Measurements from ENCODE around the gene SRGAP2B. TPM values are rescaled to one million over a fixed set of nuclear protein-coding genes. Genes with fewer than 3 reads are reported as not detected.
"Not testable (repeated sequence)": the region's sequence is repeated elsewhere in the genome, so short reads cannot be mapped to it uniquely, and the experiment has no call there.

Gene SRGAP2B
- total and polyA plus RNA-seq, 5 experiments from 2014 or later = 0.54 to 15.2 (median 0.99) TPM

DNA sequence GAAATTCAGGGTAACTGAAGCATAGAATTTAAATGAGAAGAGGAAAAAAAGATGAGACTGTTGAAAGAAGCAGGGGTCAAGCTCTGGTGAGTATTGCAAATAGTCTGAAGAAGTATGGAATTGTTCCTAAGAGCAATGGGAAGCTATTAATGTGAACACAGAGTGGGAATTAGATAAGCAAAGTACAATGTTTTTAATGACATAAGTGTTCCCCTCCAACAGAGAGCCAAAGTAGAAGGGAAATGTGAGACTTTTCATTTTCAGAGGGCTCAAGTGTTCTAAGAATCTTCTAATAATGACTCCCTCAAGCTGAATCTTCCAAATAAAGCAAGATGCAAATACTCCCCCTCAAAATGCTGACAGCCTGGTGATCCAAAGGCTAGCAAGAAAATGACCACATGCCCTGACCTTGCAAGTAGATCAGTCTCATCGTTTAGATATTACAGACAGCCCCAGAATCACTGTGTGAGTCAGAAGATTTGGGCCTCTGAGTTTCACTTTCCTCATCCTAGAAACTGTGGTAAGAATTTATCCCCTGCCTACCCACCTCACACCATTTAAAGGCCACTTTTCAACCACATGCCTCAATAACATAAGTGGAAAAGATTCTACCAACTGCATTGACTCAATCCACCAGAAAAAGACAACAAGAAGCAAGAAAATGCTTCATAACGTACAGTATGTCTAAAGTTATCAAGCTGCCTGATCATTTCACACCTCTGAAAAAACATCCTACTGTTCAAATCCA, 79.2 kb downstream of the SRGAP2B start:
- H3K27me3 Mint-ChIP-seq, H3K36me3 Mint-ChIP-seq, H3K9me3 Mint-ChIP-seq, DNase-seq, H3K27ac Mint-ChIP-seq, H3K4me3 Mint-ChIP-seq, POLR2A ChIA-PET, ATAC-seq, H3K4me1 Mint-ChIP-seq: not testable (repeated sequence)

DNA sequence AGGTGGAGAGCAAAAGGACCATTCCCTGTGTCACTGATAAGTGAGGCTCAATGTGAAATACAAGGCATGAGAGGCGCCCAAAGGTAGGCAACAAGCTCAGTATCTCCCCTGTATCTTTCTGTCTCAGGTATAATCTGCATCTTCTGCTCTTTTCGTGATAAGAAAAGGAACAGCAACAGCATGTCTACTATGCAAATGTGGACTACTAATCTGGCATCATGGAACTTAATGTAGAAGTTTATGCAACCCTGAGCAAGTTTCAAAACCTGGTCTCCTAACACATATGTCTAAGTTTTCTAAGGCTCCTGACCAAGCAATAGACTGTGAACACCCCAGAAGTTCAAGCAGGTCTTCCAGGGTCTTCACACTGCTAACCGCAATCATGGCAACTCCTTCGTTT, 81.8 kb downstream of the SRGAP2B start:
- H3K27ac Mint-ChIP-seq, H3K36me3 Mint-ChIP-seq, H3K4me3 Mint-ChIP-seq, ATAC-seq, H3K9me3 Mint-ChIP-seq, H3K4me1 Mint-ChIP-seq, DNase-seq, POLR2A ChIA-PET, H3K27me3 Mint-ChIP-seq: not testable (repeated sequence)

DNA sequence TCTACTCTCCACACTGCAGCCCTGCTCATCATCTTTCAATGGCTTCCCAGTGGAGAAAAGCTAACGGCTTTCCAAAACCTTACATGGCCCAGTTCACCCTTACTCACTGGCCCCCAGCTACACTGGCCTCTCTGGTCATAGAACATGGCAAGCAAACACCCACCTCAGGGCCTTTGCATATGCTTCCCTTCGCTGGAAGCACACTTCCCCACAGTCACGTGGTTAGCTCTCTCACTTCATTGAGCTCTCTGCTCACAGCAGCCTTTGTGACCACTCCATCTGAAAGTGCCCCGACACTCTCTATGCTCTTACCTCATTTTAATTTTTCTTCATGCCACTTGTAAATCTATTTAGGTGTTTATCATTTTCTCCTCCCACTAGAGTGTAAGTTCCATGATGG, 83.3 kb downstream of the SRGAP2B start:
- H3K36me3 Mint-ChIP-seq, POLR2A ChIA-PET, H3K4me3 Mint-ChIP-seq, H3K4me1 Mint-ChIP-seq, ATAC-seq, H3K27ac Mint-ChIP-seq, H3K9me3 Mint-ChIP-seq, DNase-seq, H3K27me3 Mint-ChIP-seq: not testable (repeated sequence)

DNA sequence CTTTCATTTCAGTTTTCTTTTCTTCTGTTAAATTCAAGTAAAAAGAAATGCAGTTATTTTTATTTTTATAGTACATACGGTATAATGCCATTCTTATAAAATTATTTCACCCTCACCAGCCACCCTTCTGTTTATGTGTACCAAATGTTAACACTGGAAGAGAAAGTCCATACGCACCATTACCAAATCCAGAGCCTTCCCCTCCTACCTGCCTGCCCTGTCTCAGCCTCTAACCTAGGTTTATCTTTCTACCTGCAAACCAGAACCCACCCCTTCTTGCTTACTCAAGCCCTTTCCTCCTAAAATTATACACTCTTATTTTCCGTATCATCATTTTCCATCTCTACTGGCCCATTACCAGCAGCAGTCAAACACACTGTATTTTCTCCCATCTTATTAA, 84.5 kb downstream of the SRGAP2B start:
- ATAC-seq, H3K27me3 Mint-ChIP-seq, H3K27ac Mint-ChIP-seq, POLR2A ChIA-PET, H3K4me1 Mint-ChIP-seq, DNase-seq, H3K9me3 Mint-ChIP-seq, H3K36me3 Mint-ChIP-seq: not testable (repeated sequence)
- H3K4me3 Mint-ChIP-seq = peak overlapping the region in 2 of 10 donors; percentile 43 to 52

DNA sequence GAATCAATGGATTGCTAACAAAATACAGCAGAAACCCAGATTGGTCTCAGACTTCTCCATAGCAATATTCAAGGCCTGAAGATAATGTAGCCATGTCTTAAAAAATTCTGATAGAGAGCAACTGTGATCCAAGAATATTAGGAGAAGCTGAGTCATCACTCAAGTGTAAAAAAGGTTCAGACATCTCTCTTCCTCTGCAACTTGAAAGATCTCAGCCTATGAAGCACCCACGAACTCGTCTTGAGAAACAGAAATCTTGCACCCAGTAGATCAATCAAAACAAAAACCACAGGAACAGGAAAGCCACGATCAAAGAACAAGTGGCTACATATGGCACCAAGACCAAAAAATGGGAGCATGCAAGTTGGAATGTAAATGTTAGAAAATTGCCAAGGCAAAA, 85.2 kb downstream of the SRGAP2B start:
- POLR2A ChIA-PET, H3K27me3 Mint-ChIP-seq, H3K4me1 Mint-ChIP-seq, H3K27ac Mint-ChIP-seq, H3K9me3 Mint-ChIP-seq, H3K36me3 Mint-ChIP-seq: not testable (repeated sequence)
- DNase-seq (peak in 3 of 10 donors; percentile 0 to 12 (median 1)), ATAC-seq (peak in 1 of 2 donors; percentile 64)
- H3K4me3 Mint-ChIP-seq = peak overlapping the region in 6 of 10 donors; percentile 25 to 75 (median 60)

DNA sequence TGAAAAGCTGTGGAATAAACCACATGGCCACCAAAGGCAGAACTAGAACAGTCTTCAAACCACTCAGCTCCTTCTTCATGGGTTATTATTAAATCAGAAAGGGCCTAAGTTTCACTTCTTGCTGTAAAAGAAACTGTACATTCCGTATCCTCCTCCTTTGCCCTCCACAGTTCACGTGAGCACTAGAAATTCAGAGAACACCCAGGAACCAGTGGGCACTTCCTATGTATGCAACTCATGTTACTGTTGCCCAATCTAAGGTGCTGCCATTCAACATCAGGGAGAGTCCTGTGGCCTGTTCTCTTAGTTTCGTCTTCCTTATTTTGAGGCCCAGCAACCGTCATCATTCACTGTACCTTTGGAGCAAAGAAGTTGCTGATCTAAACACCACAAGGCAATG, 86.7 kb downstream of the SRGAP2B start:
- ATAC-seq, H3K4me1 Mint-ChIP-seq, DNase-seq, H3K9me3 Mint-ChIP-seq, H3K27me3 Mint-ChIP-seq, H3K27ac Mint-ChIP-seq, H3K36me3 Mint-ChIP-seq, POLR2A ChIA-PET, H3K4me3 Mint-ChIP-seq: not testable (repeated sequence)

DNA sequence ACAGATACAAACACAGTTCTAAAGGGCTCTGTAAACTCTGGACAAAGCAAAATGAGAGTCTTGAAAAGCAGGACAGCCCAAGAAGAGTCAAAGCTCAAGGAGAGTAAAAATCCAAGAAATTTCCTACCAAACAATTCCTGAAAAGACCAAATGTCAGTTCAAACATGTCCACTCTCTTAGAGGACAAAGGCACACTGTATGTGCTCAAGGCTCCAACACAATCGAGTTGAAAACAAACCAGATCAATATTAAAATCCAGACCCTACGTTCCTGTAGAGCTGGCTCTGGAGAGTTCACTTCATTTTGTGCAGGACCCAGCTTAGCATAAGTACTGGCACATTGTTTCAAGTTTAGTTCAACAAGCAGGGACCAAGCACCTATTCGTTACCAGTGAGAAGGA, 90.0 kb downstream of the SRGAP2B start:
- ATAC-seq, DNase-seq, H3K4me3 Mint-ChIP-seq, H3K36me3 Mint-ChIP-seq, H3K4me1 Mint-ChIP-seq, POLR2A ChIA-PET, H3K27ac Mint-ChIP-seq, H3K27me3 Mint-ChIP-seq, H3K9me3 Mint-ChIP-seq: not testable (repeated sequence)

DNA sequence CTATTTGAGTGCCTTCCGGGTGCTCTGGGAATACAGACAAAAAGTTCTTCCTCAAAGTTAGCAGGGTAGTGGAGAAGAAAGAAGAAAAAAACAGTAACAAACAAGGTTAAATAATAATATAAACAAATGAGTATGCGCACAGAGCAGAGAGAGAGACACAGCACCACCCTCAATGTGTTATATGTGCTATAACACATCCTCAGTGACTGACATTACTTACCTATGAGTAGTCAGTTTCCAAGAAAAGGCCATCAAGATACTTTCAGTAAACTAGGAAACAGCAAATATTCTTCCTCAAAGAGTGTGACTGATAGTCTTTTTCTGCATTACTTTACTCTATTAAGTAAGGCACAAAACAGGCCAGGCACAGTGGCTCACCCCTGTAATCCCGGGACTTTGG, 93.7 kb downstream of the SRGAP2B start:
- H3K4me1 Mint-ChIP-seq, H3K36me3 Mint-ChIP-seq, DNase-seq, ATAC-seq, H3K27me3 Mint-ChIP-seq, POLR2A ChIA-PET, H3K27ac Mint-ChIP-seq, H3K9me3 Mint-ChIP-seq, H3K4me3 Mint-ChIP-seq: not testable (repeated sequence)

DNA sequence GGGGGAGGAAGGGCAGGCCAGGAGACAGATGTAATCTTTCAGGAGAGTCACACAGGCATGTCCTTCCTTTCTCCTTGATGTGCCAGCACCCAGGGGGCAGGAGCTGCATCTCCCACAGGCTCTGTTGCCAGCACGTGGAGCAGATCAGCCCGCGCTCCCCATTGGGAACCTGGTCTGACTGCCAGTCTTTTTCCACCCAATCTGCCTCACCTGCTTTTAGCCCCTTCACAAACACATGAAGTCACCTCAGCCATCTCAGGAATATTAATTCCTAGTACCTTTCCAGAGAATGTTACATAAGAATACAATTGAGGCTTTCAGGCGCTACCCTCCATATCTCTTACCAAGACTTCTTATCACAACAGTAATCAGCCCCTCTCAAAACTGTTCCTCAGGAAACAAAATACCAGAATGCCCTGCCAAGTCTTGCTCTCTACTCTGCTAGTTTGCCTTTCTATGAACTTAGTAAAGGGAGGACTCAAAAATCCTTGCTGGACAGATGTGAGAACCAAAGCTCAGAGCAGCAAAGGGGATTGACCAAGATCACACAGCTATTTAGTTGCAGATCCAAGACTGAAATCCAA, 94.3 kb downstream of the SRGAP2B start:
- H3K9me3 Mint-ChIP-seq, ATAC-seq, H3K36me3 Mint-ChIP-seq, DNase-seq, H3K27ac Mint-ChIP-seq, H3K27me3 Mint-ChIP-seq, POLR2A ChIA-PET, H3K4me3 Mint-ChIP-seq, H3K4me1 Mint-ChIP-seq: not testable (repeated sequence)

DNA sequence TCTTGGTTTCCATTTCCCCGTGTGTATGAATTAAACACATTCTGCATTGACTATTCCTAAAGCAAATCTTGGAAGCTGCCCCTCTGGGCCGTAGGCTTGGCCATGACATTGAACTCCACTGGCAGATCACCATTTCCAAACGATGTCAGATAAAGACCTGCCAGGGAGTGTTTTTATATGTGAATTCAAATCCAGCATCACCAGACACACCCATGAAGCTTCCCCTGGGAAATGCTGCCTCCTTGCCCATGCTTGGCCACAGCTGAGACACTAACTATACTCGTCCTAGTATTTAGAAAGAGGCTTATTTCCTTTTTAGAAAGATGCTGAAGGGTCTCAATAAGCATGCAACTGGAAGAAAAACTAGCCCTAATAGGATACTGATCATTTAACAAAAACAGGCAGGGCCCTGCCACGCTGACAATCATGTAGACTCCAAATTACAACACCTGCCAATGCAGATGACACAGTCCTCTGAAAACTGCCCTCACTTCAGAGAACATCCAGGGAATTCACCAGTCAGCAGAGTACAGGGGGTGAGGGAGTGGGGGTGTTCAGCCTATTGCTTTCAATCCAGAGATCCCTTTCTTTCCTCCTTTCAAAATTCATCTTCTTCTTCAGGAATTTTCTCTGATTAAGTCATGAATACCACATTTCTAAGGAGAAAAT, 94.9 kb downstream of the SRGAP2B start:
- ATAC-seq, H3K27me3 Mint-ChIP-seq, H3K9me3 Mint-ChIP-seq, H3K4me3 Mint-ChIP-seq, DNase-seq, H3K36me3 Mint-ChIP-seq, H3K27ac Mint-ChIP-seq, H3K4me1 Mint-ChIP-seq, POLR2A ChIA-PET: not testable (repeated sequence)

DNA sequence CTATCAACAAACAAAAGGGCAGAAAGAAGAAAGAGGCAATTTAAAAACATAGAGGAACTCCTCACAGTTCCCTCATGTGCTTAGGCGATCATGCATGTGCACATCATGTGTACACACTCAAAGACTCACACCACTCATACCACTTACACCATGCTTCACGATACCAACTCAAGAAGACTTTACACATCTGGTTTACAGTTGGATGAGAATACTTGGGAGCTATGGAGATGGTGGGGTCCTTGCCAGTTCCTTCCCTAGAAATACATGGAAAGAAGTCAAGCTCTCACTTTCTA, 96.2 kb downstream of the SRGAP2B start:
- H3K27me3 Mint-ChIP-seq, POLR2A ChIA-PET, H3K36me3 Mint-ChIP-seq, DNase-seq, H3K4me1 Mint-ChIP-seq, H3K9me3 Mint-ChIP-seq, H3K4me3 Mint-ChIP-seq, ATAC-seq, H3K27ac Mint-ChIP-seq: not testable (repeated sequence)

DNA sequence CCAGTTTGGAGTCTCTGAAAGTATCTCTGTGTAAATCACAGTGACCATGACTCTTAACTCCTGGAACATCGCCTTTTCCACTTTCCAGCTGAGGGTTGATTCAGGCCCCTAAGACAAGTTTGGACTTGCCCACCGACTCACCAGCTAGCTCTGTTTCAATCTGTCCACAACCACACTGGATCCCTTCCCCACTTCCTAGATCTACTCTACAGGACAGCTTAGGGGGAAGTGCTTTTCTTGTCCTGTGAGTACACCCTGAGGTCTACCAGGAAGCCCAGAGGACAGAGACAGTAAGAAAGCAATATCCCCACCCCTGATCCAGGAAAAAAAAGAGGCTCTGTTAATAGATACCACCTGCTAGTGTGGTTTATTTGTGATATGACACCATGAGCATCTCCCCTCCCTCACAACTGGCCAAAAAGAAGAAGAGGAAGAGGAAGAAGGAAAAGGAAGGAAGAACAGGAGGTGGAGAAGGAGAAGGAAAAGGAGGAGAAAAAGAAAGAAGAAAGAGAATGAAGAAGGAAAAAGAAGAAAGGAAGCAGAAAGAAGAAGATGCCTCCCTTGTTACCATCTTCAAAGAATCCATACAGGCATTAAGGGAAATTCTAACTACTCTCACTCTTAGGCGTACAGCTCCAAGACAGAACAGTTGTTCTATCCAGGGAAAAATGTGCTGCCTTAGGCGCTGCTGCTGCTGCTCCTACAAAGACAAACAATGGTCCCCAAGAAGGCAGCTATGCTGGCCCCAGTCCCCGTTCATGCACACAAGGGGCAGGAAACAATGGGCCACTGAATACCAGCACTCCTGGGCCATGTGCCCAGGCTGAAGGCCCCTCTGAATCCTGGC, 96.8 kb downstream of the SRGAP2B start:
- ATAC-seq, DNase-seq, H3K4me1 Mint-ChIP-seq, H3K9me3 Mint-ChIP-seq, H3K4me3 Mint-ChIP-seq, H3K36me3 Mint-ChIP-seq, POLR2A ChIA-PET, H3K27me3 Mint-ChIP-seq: not testable (repeated sequence)
- peak overlapping the region in 1 of 10 donors; percentile 59 for H3K27ac Mint-ChIP-seq

DNA sequence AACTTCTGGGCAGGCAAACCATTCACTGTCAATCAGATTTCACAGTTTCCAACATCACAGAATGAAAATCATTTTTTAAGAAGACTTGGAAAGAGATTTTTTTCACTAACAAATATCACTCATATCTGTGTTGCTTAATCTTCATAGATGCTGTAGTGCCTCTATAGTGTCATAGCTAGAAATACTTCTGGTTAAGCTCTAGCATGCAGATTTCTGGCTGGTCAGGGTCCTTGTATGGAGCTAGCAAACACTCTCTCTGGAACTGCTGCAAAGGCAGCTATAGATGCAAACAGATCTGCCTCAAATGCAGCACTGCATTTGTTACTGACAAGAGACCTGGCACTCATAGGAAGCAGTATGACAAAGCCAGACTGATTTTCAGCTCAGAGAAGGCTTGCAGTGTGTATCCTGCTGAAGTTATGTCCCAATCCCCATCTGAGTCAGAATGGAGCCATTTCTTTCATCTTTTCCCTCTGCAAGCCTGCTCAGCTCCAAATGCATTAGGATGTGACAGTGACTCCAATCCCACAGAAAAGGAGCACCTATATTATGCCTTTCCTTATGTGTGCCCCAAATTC, 99.2 kb downstream of the SRGAP2B start:
- ATAC-seq, H3K9me3 Mint-ChIP-seq, H3K4me3 Mint-ChIP-seq, H3K36me3 Mint-ChIP-seq, H3K27ac Mint-ChIP-seq, DNase-seq, H3K4me1 Mint-ChIP-seq, POLR2A ChIA-PET, H3K27me3 Mint-ChIP-seq: not testable (repeated sequence)

All from naive thymus-derived CD8-positive, alpha-beta T cell (primary cell).